Activated naive CD4-positive, alpha-beta T cell treated with anti-CD3 and anti-CD28 coated beads, Interleukin-2, amount 50 U/mL, for 16 hours (primary cell): Measurements from ENCODE around the gene FKBP14.
A peak's percentile ranks its signal among the peaks of the same experiment; 100 is the strongest.

ENCODE experiments used
- DNase-seq: peaks from one replicate; pipeline ENCODE4 v3.0.0-alpha.2; 2020

The FKBP14 gene

GRCh38 chr7:30032310-30033125, 6.0 kb upstream of the FKBP14 start:
- no peak for DNase-seq

- no peak for DNase-seq
Measured at GRCh38 chr7:30029696-30030095, 3.2 kb upstream of the FKBP14 start.

DNA sequence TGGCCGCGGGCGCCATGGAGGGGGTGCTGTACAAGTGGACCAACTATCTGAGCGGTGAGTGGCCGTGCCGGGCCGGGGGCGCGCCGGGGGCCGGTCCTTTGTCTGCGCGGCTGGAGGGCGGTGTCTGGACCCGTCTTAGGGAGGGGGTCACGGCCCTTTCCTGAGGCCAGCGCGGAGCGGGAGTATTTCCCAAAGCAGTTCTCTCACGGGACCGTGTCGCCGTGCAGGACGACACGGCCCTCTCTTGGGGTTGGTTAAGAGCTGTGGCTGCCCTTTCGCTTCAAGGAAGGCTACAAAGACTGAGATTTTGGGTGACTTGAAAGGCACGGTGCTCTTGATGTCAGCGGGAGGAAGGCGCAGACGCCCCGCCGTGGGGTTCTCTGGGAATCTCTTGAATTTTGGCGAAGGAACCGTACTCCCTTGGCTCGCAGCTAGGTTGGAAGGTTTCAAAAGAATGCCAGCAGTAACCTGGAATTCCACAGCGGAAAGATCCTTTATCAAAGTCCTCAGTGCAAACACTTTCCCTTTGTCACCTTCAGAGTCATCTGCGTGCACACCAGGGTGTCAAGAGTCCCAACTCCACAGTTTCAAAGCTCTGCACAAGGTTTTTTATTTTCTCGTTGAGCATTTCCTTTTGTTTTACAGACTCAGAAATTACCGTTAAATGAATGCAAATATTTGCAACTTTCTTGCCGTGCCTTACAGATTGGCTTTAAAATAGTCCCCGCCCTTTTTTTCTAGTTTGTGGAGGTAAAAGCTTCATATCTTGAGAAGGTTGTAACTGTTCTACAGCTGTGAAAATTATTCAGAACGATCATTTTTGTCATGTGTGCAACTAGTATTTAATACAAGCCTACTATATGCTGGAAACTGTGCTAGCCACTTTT, 2.5 kb upstream of the FKBP14 start:
- peak; percentile 14 for DNase-seq

DNA sequence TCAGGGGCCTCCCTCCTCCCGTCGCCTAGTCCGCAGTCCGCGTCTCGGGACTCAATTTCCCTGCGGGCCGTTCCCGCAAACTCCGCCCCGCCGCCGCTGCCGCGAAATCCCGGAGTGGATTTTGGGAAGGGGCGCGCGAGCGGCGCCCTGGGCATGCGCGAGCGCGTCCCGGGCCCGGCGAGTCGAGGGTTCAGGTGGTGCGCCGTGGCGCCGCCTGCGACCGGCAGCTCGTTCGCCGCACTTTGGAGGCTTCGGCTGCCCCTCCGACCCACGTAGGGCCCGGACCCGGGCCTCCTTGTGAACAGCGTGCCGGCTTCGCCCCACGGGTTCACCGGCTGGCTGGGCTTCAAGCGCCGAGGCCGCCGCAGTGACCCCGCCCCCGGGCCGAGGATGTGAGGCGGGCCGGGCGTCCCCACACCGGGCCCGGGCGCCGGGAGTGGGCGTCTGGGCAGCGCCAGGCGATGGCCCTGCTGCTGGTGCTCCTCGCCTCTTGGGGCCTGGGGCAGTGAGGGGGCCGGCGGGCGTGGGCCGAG, 1.8 kb upstream of the FKBP14 start, which contains the start of gene PLEKHA8:
TSS of gene PLEKHA8 (plus strand) at position 197 of the 533 bp plus-strand sequence. CDS start 351 bp downstream, outside the sequence.
- peak; percentile 86 for DNase-seq

DNA sequence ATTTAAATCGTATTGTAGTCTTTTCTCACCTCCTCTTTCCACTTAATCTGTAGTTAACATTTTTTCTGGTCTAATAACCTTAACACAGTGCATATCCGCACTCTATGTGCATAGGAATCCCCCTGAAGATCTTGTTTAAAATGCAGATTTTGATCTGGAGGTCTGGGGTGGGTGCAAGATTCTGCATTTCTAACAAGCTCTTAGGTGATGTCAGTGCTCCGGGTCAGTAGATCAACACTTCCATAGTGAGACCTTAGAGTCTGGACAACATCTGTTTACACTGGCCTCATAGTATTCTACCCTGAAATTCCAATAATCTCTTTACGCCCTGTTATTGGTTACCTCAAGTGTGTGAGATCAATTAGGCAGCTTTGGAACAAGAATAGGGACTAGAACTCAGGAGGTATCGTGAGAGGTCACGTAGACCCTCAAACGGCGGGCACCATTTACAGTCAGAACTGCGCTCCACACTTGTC, 1.3 kb upstream of the FKBP14 start:
- DNase-seq = no peak

GRCh38 chr7:30027065-30027456, 559 bp upstream of the FKBP14 start:
- no peak for DNase-seq

DNA sequence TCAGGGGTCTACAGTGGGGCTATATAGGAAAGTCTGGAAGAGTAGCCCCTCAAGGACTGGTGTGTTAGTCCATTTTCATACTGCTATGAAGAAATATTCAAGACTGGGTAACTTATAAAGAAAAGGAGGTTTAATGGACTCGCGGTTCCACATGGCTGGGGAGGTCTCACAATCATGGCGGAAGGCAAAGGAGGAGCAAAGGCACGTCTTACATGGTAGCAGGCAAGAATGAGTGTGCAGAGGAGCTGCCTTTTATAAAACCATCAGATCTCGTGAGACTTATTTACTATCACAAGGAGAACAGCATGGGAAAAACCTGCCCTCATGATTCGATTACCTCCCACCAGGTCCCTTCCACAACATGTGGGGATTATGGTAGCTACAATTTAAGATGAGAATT, 3.0 kb downstream of the FKBP14 start:
- DNase-seq = no peak

GRCh38 chr7:30022991-30023390, 3.5 kb downstream of the FKBP14 start:
- no peak for DNase-seq

GRCh38 chr7:30020535-30020934, 6.0 kb downstream of the FKBP14 start:
- no peak for DNase-seq

DNA sequence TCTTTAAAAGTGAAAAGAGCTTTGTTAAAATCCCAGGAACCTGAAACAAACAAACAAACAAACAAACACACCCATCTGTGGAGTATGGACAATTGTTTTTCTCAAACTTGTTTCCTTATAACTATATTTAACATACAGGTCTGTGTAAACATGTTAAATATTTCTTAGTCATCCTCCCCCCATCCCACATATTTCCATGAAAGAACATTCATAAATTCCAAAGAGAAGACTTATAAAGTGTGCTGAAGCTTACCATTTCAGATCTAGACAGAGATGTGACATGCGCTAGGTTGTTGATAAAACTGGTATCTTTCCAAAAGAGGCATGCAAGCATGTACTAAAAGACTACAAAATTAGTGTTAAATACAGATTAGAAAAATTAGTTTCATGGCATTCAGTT, 6.5 kb downstream of the FKBP14 start:
- no peak for DNase-seq

DNA sequence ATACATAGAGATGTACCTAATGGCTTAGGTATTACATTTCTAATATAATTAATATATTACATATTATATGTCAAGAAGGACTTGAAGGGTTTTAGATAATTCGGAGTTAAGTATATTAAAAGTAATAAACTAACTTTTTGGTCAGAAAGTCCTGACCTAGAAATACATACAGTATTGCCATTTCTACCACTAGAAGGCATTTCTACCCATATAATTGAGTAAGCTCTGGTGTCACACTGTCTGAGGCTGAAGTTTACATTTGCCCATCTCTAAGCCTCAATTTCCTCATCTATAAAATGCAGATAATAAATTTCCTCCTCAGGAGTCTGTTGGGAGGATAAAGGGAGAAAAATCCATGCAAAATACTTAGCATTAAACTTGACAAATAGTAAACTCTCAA, 7.1 kb downstream of the FKBP14 start:
- no peak for DNase-seq

GRCh38 chr7:30018451-30018850, 8.1 kb downstream of the FKBP14 start:
- no peak for DNase-seq

DNA sequence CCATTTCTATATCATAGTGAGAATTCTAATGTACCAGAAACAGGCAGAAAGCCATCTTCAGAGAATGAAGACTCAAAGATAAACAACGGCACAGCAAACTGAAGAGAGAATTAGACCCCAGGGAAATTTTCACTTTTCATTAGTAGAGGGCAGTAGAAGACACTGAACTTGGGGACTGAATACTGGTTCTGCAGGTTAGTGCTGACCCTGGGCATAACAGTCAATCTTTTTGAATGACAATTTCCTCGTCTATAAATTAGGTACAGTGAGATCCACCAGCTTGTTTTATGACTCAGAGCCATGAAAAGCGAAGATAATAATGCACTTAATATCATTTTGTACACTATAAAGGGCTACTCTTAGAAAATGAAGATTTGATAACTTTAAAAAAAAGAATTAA, 13.7 kb downstream of the FKBP14 start:
- DNase-seq = no peak

GRCh38 chr7:30010021-30010420, 16.5 kb downstream of the FKBP14 start:
- no peak for DNase-seq

DNA sequence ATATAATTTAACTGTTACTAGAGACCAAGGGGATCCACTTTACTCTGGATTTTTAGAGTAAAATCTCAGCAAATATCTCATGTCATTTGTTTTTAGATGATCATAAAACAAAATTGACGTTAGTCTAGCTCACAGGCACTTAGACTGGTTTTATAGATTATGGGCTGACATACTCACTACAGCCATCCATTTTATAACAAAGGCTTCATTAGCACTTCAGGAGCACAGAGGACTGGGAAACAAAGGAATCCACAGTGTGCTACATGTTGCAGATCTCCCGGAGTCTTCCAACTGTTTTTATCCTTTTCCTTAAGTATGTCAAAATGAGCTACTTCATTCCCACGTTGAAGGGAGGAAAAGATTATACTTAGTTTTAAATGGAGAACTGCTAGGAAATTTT, 21.0 kb downstream of the FKBP14 start:
- no peak for DNase-seq

- DNase-seq = no peak
Measured at GRCh38 chr7:30003098-30003497, 23.4 kb downstream of the FKBP14 start.

DNA sequence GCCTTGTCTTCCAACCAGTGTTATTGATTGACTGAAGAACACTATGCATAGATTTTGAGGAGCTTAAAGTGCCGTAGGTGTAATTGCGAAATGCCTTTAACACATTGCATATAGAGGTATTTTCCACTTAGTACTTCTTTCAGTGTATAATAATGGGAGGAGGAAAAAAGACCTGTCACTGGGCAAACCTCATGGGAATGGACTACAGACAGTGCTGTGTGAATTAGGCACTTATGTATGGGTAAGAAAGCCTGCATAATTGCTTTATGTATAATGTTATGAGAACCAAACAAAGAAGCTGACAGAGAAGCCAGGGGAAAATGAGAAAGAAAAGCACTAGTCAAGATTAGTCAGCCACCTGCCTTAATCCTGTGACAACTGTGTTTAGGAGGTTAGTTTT, 24.5 kb downstream of the FKBP14 start:
- no peak for DNase-seq

DNA sequence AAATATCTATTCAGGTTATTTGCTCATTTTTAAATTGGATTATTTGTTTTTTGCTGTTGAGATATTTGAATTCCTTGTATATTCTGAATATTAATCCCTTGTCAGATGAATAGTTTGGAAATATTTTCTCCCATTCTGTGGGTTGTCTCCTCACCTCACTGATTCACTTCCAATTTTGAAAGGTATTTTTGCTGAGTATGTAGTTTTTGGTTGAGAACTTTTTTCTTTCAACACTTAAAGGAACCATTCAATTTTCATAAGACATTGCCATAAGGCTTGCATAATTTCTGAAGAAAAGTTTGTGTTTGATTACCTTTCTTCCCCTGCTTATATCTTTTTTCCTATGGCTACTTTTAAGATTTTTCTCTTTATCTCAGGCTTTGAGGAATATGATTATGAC, 28.0 kb downstream of the FKBP14 start:
- DNase-seq = no peak

GRCh38 chr7:29996321-29996720, 30.2 kb downstream of the FKBP14 start:
- no peak for DNase-seq

GRCh38 chr7:29995652-29996051, 30.9 kb downstream of the FKBP14 start:
- DNase-seq = no peak

DNA sequence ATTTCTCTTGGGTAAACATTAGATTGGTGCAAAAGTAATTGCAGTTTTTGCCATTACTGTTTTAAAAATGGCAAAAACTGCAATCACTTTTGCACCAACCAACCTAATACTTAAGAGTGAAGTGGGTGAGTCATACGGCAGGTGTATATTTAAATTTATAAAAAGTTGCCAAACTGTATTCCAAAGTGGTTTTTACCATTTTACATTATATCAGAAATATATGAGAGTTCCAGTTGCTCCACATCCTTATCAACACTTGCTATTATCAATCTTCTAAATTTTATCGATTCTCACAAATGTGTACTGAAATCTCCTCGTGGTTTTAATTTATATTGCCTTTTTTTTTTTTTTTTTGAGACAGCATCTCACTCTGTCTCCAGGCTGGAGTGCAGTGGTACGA, 33.4 kb downstream of the FKBP14 start:
- no peak for DNase-seq

DNA sequence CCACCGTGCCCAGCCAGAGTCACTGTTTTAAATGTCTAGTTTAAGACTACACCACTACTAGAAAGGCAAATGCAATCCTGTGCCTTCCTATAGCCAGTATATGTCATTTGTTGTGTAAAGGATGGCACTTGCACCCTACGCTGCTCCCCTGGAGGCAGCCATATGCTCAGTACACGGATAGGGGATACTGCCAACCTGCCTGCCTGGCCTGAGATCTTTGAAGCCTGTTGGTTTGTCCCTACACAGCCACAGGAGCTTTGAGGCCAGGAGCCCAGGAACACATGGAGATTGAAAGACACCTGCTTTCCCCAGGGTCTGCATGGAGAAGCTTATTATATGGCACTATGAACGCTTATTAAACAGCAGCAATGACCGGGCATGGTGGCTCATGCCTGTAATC, 34.6 kb downstream of the FKBP14 start:
- DNase-seq = no peak

DNA sequence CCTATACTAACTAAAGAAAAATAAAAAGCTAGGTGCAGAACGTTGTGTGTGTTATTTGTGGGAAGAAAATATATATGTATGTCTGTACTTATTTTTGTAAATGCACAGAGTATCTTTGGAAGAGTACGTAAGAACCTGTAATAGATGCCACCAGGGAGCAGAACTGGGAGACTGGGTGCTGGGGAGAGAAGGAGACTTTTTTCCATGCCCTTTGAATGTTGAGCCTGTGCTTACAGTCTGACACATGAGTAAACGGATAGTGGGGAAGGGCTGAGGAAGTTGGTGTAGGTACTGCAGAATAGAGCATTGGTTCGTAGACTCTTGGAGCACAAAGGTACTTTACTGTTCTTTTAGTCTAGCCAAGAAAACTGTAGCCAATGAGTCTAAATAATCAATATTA, 35.6 kb downstream of the FKBP14 start:
- DNase-seq = no peak
